Caco-2 (cell line): ENCODE results near the gene LRBA. TPM values are rescaled to one million over a fixed set of nuclear protein-coding genes. Genes with fewer than 3 reads are reported as not detected.

Experiments used
- BruUV-seq: library from RNA; stranded (reverse); fragments of 400-500 nt; replicated peaks from 2 replicates; lab custom pipeline; 2021; lab: Mats Ljungman, UMichigan
- CTCF ChIA-PET: fragments of 300-600 bp; sonication (Branson Sonifier 250); formaldehyde crosslinking; loops from one replicate; lab custom pipeline; 2022; ENCODE audit warnings: antibody characterized with exemption; lab: Charles Lee
- POLR2A ChIA-PET: fragments of 300-600 bp; sonication (Branson Sonifier 250); formaldehyde crosslinking; loops from one replicate; lab custom pipeline; 2022; ENCODE audit warnings: antibody characterized with exemption; lab: Charles Lee
- DNase-seq, 2 experiments: peaks; one replicate each; pipeline versions ENCODE4 v3.0.0 to v3.0.0-alpha.2; 2020 to 2022
- H3K27me3 ChIP-seq: replicated peaks from 2 replicates; pipeline ENCODE4 v1.6.0; 2011; ENCODE audit warnings: low read length; ENCODE audit not compliant: control insufficient read depth, insufficient read depth
- H3K36me3 ChIP-seq: 2 replicates; pipeline ENCODE4 v1.5.1; 2011; ENCODE audit warnings: low read length; ENCODE audit not compliant: control insufficient read depth, insufficient read depth
- H3K4me1 ChIP-seq: fragments of 250-450 bp; sonication (Bioruptor Pico); 2 replicates; pipeline ENCODE4 v1.5.1; 2020; ENCODE audit warnings: mild to moderate bottlenecking
- H3K4me3 ChIP-seq: 2 replicates; pipeline ENCODE4 v1.5.1; 2011; ENCODE audit warnings: low read depth, mild to moderate bottlenecking, control low read depth, low read length
- H3K9me3 ChIP-seq: fragments of 250-450 bp; sonication (Bioruptor Pico); 2 replicates; pipeline ENCODE4 v1.5.1; 2020; ENCODE audit warnings: mild to moderate bottlenecking, moderate library complexity
- H3K27ac Mint-ChIP-seq: one replicate; pipeline ENCODE4 v1.8.0; 2022; ENCODE audit warnings: mixed read lengths; ENCODE audit not compliant: unreplicated experiment
- H3K27me3 Mint-ChIP-seq: one replicate; pipeline ENCODE4 v1.8.0; 2022; ENCODE audit warnings: mixed read lengths; ENCODE audit not compliant: insufficient read depth, unreplicated experiment
- H3K36me3 Mint-ChIP-seq: one replicate; pipeline ENCODE4 v1.8.0; 2022; ENCODE audit warnings: mild to moderate bottlenecking, mixed read lengths; ENCODE audit not compliant: insufficient read depth, unreplicated experiment
- H3K4me1 Mint-ChIP-seq: one replicate; pipeline ENCODE4 v1.8.0; 2022; ENCODE audit warnings: low read depth, mixed read lengths; ENCODE audit not compliant: unreplicated experiment
- H3K4me3 Mint-ChIP-seq: one replicate; pipeline ENCODE4 v1.8.0; 2022; ENCODE audit warnings: mild to moderate bottlenecking, moderate library complexity, mixed read lengths; ENCODE audit not compliant: unreplicated experiment
- H3K9me3 Mint-ChIP-seq: one replicate; pipeline ENCODE4 v1.8.0; 2022; ENCODE audit warnings: mixed read lengths; ENCODE audit not compliant: unreplicated experiment
- intact Hi-C: fragments of 100-400 bp; cut with micrococcal nuclease; formaldehyde crosslinking; loops from one replicate; pipeline ENCODE4 v1.10.0; 2022; ENCODE audit not compliant: unreplicated experiment
- total RNA-seq: library from RNA; stranded (reverse); gene quantifications from 2 replicates; pipeline ENCODE4 v1.2.3, GENCODE V29; 2022
- TF ChIP-seq, protein P1 (sequence below), 2 experiments: fragments of 200-600 bp in 1 of 2; IDR thresholded peaks; 1 replicate in 1 of 2; 2 replicates in 1 of 2; pipeline versions ENCODE4 v1.5.1 to v1.8.0; 2011 to 2022; ENCODE audit warnings: antibody characterized with exemption in 1 of 2, control low read depth in 1 of 2, inconsistent platforms in 1 of 2, low read depth in 1 of 2, low read length in 1 of 2, mild to moderate bottlenecking in 1 of 2, moderate library complexity in 1 of 2; ENCODE audit not compliant: insufficient read depth in 1 of 2, severe bottlenecking in 1 of 2, unreplicated experiment in 1 of 2

The LRBA gene
- total RNA-seq, 1 experiment from 2014 or later = 53.2 TPM

DNA sequence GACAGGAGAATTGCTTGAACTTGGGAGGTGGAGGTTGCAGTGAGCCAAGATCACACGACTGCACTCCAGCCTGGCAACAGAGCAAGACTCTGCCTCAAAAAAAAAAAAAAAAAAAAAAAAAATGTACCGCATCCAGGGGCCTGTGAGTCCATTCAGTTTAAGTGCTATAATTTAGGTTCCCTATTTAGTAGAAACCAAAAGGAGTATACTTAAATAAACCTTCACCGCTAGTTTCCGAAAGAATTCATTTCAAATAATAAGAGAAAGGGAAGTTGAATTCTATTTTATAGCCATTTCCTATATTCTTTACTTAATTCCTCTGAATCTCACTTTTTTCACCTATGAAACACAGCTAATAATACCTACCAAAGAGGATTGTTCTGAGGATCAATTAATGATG lies 20.8 kb upstream of the LRBA start:
- no peak for DNase-seq
- ChIA-PET CTCF (no interaction called here), POLR2A (no interaction called here)
- H3K4me3 ChIP-seq = no peak overlapping the region
- H3K9me3 Mint-ChIP-seq = no peaks in the 10 kb centered on the region
- H3K27me3 Mint-ChIP-seq = no peaks in the 10 kb centered on the region
- peaks cover 19% of the 10 kb centered on the region for H3K4me1 Mint-ChIP-seq
- peak overlapping the region; percentile 51 for H3K27ac Mint-ChIP-seq
- TF ChIP-seq, protein P1, sequence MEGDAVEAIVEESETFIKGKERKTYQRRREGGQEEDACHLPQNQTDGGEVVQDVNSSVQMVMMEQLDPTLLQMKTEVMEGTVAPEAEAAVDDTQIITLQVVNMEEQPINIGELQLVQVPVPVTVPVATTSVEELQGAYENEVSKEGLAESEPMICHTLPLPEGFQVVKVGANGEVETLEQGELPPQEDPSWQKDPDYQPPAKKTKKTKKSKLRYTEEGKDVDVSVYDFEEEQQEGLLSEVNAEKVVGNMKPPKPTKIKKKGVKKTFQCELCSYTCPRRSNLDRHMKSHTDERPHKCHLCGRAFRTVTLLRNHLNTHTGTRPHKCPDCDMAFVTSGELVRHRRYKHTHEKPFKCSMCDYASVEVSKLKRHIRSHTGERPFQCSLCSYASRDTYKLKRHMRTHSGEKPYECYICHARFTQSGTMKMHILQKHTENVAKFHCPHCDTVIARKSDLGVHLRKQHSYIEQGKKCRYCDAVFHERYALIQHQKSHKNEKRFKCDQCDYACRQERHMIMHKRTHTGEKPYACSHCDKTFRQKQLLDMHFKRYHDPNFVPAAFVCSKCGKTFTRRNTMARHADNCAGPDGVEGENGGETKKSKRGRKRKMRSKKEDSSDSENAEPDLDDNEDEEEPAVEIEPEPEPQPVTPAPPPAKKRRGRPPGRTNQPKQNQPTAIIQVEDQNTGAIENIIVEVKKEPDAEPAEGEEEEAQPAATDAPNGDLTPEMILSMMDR (IDR thresholded peaks at IDR 0.05; ENCODE audit: insufficient read depth in 1 of 2, low read depth in 1 of 2, low read length in 1 of 2, severe bottlenecking in 1 of 2, unreplicated experiment in 1 of 2) = no peak
- 0 out of 2 replicates have a peak, but pooled peaks cover 3% of the 10 kb centered on the region for H3K4me1 ChIP-seq
- H3K36me3 ChIP-seq = no peaks in the 10 kb centered on the region
- no TSS peak for BruUV-seq
- H3K4me3 Mint-ChIP-seq = peak overlapping the region; percentile 58
- intact Hi-C loops = loop anchor here (1.0 kb wide), 1 partner anchor 21 kb away; the partner anchor contains the start of gene LRBA
- peaks cover 6% of the 10 kb centered on the region for H3K36me3 Mint-ChIP-seq
- no peaks in the 10 kb centered on the region for H3K27me3 ChIP-seq
- no peaks in the 10 kb centered on the region for H3K9me3 ChIP-seq

DNA sequence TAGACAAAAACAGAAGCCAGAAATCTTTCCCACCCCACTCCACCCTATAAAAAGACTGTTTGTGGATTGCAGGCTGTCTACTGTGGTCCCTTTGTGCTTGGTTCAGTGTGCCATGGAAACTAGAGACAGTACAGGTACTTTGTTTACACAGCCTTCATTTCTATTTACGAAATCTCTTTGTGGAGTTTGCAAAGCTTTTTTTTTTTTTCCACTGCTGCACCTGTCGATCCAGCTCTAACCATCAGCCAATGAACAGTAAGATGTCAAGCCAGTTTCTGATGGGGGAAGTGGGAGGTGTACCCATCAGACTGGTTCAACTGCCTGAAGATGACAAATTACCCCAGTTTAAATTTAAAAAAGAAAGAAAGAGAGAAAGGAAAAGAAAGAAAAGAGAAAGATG lies 20.2 kb upstream of the LRBA start:
- no peaks in the 10 kb centered on the region for H3K9me3 ChIP-seq
- Mint-ChIP-seq H3K27ac (peak overlapping the region; percentile 51), H3K36me3 (peaks cover 6% of the 10 kb centered on the region), H3K27me3 (no peaks in the 10 kb centered on the region), H3K4me1 (peaks cover 19% of the 10 kb centered on the region), H3K4me3 (peak overlapping the region; percentile 58), H3K9me3 (no peaks in the 10 kb centered on the region)
- peak; percentile 50 to 78 for DNase-seq
- no peaks in the 10 kb centered on the region for H3K27me3 ChIP-seq
- 0 out of 2 replicates have a peak, but pooled peaks cover 3% of the 10 kb centered on the region for H3K4me1 ChIP-seq
- ChIA-PET POLR2A (no interaction called here), CTCF (no interaction called here)
- H3K36me3 ChIP-seq = no peaks in the 10 kb centered on the region
- no TSS peak for BruUV-seq
- TF ChIP-seq, protein P1 (IDR thresholded peaks at IDR 0.05; ENCODE audit: insufficient read depth in 1 of 2, low read depth in 1 of 2, low read length in 1 of 2, severe bottlenecking in 1 of 2, unreplicated experiment in 1 of 2) = no peak
- intact Hi-C loops = loop anchor here (1.0 kb wide), 1 partner anchor 20 kb away; the partner anchor contains the start of gene LRBA
- H3K4me3 ChIP-seq = no peak overlapping the region

DNA sequence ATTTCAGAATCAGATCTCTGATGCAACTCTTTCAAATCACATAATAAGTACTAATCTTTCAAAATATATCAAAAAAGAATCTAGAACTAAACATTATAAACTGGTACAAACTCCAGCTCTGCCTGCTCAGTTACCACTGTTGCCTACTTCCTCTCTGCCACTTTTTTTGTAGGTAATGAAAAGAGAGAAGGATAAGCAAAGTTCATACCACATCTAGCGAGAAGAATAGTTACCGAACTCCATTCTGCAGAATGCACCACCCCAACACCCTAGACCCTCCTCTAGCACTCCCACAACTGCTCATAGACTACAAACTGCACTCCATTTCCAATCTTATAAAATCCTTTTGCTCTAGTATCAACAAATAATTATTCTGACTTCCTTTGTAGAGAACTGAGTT lies 19.7 kb upstream of the LRBA start:
- peaks cover 19% of the 10 kb centered on the region for H3K4me1 Mint-ChIP-seq
- CTCF ChIA-PET = no interaction called here
- no peak for DNase-seq
- H3K36me3 Mint-ChIP-seq = peaks cover 6% of the 10 kb centered on the region
- H3K27ac Mint-ChIP-seq = peak overlapping the region; percentile 51
- H3K4me3 Mint-ChIP-seq = no peak overlapping the region
- Histone ChIP-seq H3K4me3 (no peak overlapping the region), H3K36me3 (no peaks in the 10 kb centered on the region), H3K4me1 (0 out of 2 replicates have a peak, but pooled peaks cover 3% of the 10 kb centered on the region), H3K27me3 (no peaks in the 10 kb centered on the region), H3K9me3 (no peaks in the 10 kb centered on the region)
- BruUV-seq = no TSS peak
- no peaks in the 10 kb centered on the region for H3K9me3 Mint-ChIP-seq
- POLR2A ChIA-PET = no interaction called here
- H3K27me3 Mint-ChIP-seq = no peaks in the 10 kb centered on the region
- intact Hi-C loops = loop anchor here (1.0 kb wide), 1 partner anchor 20 kb away; the partner anchor contains the start of gene LRBA
- TF ChIP-seq, protein P1 (IDR thresholded peaks at IDR 0.05; ENCODE audit: insufficient read depth in 1 of 2, low read depth in 1 of 2, low read length in 1 of 2, severe bottlenecking in 1 of 2, unreplicated experiment in 1 of 2) = no peak
